Measurements from ENCODE around the gene KLHL29. TPM values are rescaled to one million over a fixed set of nuclear protein-coding genes. Genes with fewer than 3 reads are reported as not detected.

The KLHL29 gene
- polyA plus RNA-seq, 1 of the 3 experiments (the other 2 are of a cell fraction), result 4.6 TPM

DNA sequence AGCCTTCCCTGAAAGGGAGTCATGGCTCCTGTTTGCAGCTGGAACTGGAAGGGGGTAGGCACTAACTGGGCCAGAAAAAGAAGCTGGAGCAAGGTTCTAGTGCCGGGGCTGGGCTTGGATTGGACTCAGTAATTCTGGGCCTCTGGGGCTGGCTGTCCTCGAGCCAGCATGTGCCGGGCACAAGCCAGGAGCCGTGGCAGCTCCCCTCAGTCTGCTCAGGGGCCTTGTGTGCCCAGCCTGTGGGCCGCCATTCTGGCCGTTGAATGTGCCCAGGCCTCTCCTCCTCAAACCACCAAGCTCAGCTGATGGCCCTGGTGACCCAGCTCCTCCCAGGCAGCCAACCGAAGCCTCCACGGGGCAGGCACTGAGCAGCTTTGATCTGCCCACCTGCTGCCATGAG is 119.6 kb downstream of the KLHL29 start (continued):
- TF ChIP-seq, protein P1, sequence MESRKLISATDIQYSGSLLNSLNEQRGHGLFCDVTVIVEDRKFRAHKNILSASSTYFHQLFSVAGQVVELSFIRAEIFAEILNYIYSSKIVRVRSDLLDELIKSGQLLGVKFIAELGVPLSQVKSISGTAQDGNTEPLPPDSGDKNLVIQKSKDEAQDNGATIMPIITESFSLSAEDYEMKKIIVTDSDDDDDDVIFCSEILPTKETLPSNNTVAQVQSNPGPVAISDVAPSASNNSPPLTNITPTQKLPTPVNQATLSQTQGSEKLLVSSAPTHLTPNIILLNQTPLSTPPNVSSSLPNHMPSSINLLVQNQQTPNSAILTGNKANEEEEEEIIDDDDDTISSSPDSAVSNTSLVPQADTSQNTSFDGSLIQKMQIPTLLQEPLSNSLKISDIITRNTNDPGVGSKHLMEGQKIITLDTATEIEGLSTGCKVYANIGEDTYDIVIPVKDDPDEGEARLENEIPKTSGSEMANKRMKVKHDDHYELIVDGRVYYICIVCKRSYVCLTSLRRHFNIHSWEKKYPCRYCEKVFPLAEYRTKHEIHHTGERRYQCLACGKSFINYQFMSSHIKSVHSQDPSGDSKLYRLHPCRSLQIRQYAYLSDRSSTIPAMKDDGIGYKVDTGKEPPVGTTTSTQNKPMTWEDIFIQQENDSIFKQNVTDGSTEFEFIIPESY (IDR thresholded peaks at IDR 0.05; ENCODE audit: borderline replicate concordance, low read depth), result no peak
- no peak for TF ChIP-seq ELF1 (IDR thresholded peaks at IDR 0.05)
- TF ChIP-seq FOSL2 (IDR thresholded peaks at IDR 0.05; ENCODE audit: borderline replicate concordance, low read depth), result no peak
- no peak for TF ChIP-seq MAX (IDR thresholded peaks at IDR 0.05; ENCODE audit: low read depth)
- TF ChIP-seq CTCF (IDR thresholded peaks at IDR 0.05), result no peak
- no peak for TF ChIP-seq EZH2phosphoT487 (IDR thresholded peaks at IDR 0.05; ENCODE audit: borderline replicate concordance, low read depth)
- TF ChIP-seq MEF2A (IDR thresholded peaks at IDR 0.05; ENCODE audit: borderline replicate concordance, low read depth), result no peak

GRCh38 chr2:23505218-23505983 is 120.4 kb downstream of the KLHL29 start:
- no peak overlapping the region for H3K9ac ChIP-seq
- 81% methylated on average over 9 of the region's 9 CpGs for WGBS (ENCODE audit: low lambda C conversion rate)
- ChIA-PET CTCF (interaction anchor here (1.3 to 3.8 kb wide), 4 partner anchors 10 to 29 kb away, joined by 3 to 20 read pairs (median 5); no protein-coding TSS in a partner anchor), POLR2A (no interaction called here)
- TF ChIP-seq CTCF (IDR thresholded peaks at IDR 0.05) (peak; percentile 18; the same call in 1 of the 2 replicates), USF1 (IDR thresholded peaks at IDR 0.05; ENCODE audit: borderline replicate concordance, low read depth) (no peak)
- no peaks in the 10 kb centered on the region for H3K9me3 ChIP-seq
- H3K36me3 ChIP-seq (replicated peaks in 1 of 2; ENCODE audit: control insufficient read depth in 1 of 2, insufficient read depth in 2 of 2, low read length in 1 of 2), result no peaks in the 10 kb centered on the region
- H3F3A ChIP-seq (replicated peaks; ENCODE audit: insufficient read depth), result no peaks in the 10 kb centered on the region
- no peak for DNase-seq
- no peak overlapping the region for H2AFZ ChIP-seq (ENCODE audit: low read depth)
- no peaks in the 10 kb centered on the region for H3K79me2 ChIP-seq (ENCODE audit: insufficient read depth)
- peaks cover 0 to 63% of the 10 kb centered on the region in 2 experiments; a peak in 2 of 4 replicates for H3K4me1 ChIP-seq (ENCODE audit: control insufficient read depth in 1 of 2, insufficient read depth in 2 of 2, low read depth in 1 of 2, low read length in 1 of 2)
- H3K4me2 ChIP-seq, result no peak overlapping the region
- no peak overlapping the region for H3K27ac ChIP-seq (ENCODE audit: low read depth in 2 of 2, low read length in 1 of 2)
- no peak overlapping the region for H3K4me3 ChIP-seq (ENCODE audit: low read depth in 2 of 2, low read length in 1 of 2)
- H3K9me2 ChIP-seq, result no peaks in the 10 kb centered on the region
- no peaks in the 10 kb centered on the region for H4K20me1 ChIP-seq (ENCODE audit: insufficient read depth)
- no peaks in the 10 kb centered on the region for H3K27me3 ChIP-seq (ENCODE audit: insufficient read depth)

All from SK-N-SH (cell line).